GM23338 (cell line): ENCODE results near the gene KISS1R.

Source experiments
- CTCF ChIP-seq, 2 experiments: fragments of 200-600 bp in 1 of 2; sonication (generic) in 1 of 2; conservative IDR thresholded peaks; 2 replicates each; pipeline versions ENCODE4 v1.5.1 to v1.6.1; 2016 to 2017; ENCODE audit warnings: antibody characterized with exemption in 2 of 2, low read depth in 2 of 2, mild to moderate bottlenecking in 2 of 2, moderate library complexity in 1 of 2
- EZH2phosphoT487 ChIP-seq: fragments of 200-600 bp; sonication (generic); IDR thresholded peaks from one replicate; pipeline ENCODE4 v1.8.1; 2018; ENCODE audit warnings: antibody characterized with exemption; ENCODE audit not compliant: unreplicated experiment
- POLR2AphosphoS5 ChIP-seq: IDR thresholded peaks from 2 replicates; pipeline ENCODE4 v1.6.1; 2016; ENCODE audit warnings: antibody characterized with exemption, low read depth
- TF ChIP-seq, protein P1 (sequence below): IDR thresholded peaks from 2 replicates; pipeline ENCODE4 v1.6.1; 2016; ENCODE audit warnings: antibody characterized with exemption

DNA sequence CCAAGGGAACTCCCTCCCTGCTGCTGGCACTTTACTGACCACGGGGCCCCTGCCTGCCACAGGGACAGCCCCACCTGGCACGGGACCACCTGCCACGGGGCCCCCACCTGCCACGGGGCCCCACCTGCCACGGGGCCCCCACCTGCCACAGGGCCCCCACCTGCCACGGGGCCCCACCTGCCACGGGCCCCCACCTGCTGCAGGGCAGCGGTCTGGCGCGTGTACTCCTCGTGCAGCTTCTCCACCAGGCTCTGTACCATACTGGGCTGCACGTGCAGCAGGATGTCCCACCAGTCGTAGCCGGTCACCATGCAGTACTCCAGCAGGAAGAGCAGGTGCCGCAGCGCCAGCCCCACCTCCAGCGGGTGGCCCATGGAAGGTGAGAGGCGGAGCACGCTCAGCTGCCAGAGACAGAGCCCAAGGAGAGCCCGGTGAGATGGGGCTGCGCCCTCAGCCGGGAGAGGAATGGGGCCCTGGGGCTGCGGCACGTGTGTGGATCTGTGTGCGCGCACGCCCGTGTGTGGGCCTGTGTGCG is 40.3 kb upstream of the KISS1R start:
- TF ChIP-seq POLR2AphosphoS5 (no peak), CTCF (conservative IDR thresholded peaks at IDR 0.05; ENCODE audit: low read depth in 2 of 2) (no peak), EZH2phosphoT487 (no peak)
- TF ChIP-seq, protein P1, sequence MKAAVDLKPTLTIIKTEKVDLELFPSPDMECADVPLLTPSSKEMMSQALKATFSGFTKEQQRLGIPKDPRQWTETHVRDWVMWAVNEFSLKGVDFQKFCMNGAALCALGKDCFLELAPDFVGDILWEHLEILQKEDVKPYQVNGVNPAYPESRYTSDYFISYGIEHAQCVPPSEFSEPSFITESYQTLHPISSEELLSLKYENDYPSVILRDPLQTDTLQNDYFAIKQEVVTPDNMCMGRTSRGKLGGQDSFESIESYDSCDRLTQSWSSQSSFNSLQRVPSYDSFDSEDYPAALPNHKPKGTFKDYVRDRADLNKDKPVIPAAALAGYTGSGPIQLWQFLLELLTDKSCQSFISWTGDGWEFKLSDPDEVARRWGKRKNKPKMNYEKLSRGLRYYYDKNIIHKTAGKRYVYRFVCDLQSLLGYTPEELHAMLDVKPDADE: no peak
